ACC112 (cell line): ENCODE results near the gene BST2.

Experiments used
- H2AFZ ChIP-seq: fragments of 200-600 bp; sonication (generic); one replicate; pipeline ENCODE4 v1.6.0; 2017; ENCODE audit warnings: antibody characterized with exemption, low read length; ENCODE audit not compliant: unreplicated experiment
- H3K27ac ChIP-seq: fragments of 200-600 bp; sonication (generic); 2 replicates; pipeline ENCODE4 v1.5.1; 2014; ENCODE audit warnings: low read depth, mild to moderate bottlenecking, antibody characterized with exemption, low read length, moderate library complexity
- H3K27me3 ChIP-seq: fragments of 200-600 bp; sonication (generic); 2 replicates; pipeline ENCODE4 v1.6.1; 2014; ENCODE audit warnings: mild to moderate bottlenecking, antibody characterized with exemption, low read length, moderate library complexity, mixed read lengths; ENCODE audit not compliant: insufficient read depth
- H3K36me3 ChIP-seq: fragments of 200-600 bp; sonication (generic); 2 replicates; pipeline ENCODE4 v1.6.1; 2016; ENCODE audit warnings: mild to moderate bottlenecking, antibody characterized with exemption, low read length, moderate library complexity, mixed read lengths; ENCODE audit not compliant: insufficient read depth
- H3K4me1 ChIP-seq: fragments of 200-600 bp; sonication (generic); one replicate; pipeline ENCODE4 v1.6.1; 2016; ENCODE audit warnings: low read length, mixed read lengths; ENCODE audit not compliant: insufficient read depth, unreplicated experiment, control insufficient read depth
- H3K4me3 ChIP-seq: fragments of 200-600 bp; sonication (generic); 2 replicates; pipeline ENCODE4 v1.5.1; 2014; ENCODE audit warnings: mild to moderate bottlenecking, low read depth, low read length
- H3K79me2 ChIP-seq: fragments of 200-600 bp; sonication (generic); one replicate; pipeline ENCODE4 v1.6.0; 2016; ENCODE audit warnings: low read length; ENCODE audit not compliant: control insufficient read depth, unreplicated experiment, insufficient read depth

The BST2 gene

DNA sequence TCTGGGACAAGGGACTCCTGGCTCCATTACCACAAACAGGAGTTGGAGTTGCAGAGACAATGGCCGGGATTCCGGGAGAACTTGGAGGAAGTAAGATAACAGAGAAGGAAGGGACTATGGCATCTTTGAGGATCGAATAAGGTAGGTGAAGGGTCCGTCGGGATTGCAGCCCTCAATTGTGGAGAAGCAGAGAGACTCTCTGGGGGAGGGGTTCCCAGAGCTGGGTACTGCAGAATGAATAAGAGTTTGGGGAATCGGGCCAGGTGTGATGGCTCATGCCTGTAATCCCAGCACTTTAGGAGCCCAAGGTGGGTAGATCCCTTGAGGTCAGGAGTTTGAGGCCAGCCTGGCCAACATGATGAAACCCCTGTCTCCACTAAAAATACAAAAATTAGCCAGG lies 3.8 kb downstream of the BST2 start:
- H2AFZ ChIP-seq: no peak overlapping the region
- peaks cover 32% of the 10 kb centered on the region for H3K79me2 ChIP-seq
- H3K4me1 ChIP-seq: peaks cover 11% of the 10 kb centered on the region
- H3K27me3 ChIP-seq: no peaks in the 10 kb centered on the region
- no peak overlapping the region for H3K27ac ChIP-seq
- H3K36me3 ChIP-seq: peaks cover 3% of the 10 kb centered on the region; the same call in 1 of the 2 replicates
- no peak overlapping the region for H3K4me3 ChIP-seq

DNA sequence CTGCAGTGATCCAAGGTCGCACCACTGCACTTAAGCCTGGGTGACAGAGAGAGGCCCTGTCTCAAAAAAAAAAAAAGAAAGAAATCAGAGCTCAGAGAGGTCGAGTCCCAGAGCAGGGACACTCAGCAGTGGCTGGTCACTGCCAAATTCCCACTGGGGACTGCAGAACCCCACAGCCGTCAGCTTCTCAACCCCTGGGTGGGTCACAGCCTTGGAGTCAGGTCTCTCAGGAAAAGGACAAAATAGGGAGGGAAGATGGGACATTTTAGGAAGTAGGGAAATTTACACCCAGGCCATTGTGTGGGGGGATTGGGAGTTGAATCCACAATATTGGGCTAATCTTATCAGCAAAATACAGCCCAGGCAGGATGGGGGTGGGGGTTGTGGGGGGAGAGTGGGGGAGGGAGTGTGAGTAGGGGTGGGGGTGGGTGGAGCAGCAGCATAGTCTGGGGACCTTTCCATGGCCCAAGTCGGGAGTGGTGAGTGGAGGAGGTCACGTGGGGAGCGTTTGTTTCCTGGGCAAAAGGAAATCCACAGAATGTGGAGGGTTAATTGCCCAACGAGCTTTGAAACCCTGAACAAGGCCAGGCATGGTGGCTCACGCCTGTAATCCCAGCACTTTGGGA lies 6.4 kb downstream of the BST2 start:
- peaks cover 3% of the 10 kb centered on the region; the same call in 1 of the 2 replicates for H3K36me3 ChIP-seq
- no peak overlapping the region for H2AFZ ChIP-seq
- H3K4me3 ChIP-seq: no peak overlapping the region
- no peaks in the 10 kb centered on the region for H3K27me3 ChIP-seq
- H3K4me1 ChIP-seq: no peaks in the 10 kb centered on the region
- H3K79me2 ChIP-seq: peaks cover 6% of the 10 kb centered on the region
- no peak overlapping the region for H3K27ac ChIP-seq

- Histone ChIP-seq H3K4me1 (no peaks in the 10 kb centered on the region), H3K4me3 (no peak overlapping the region), H3K27me3 (no peaks in the 10 kb centered on the region), H3K36me3 (no peaks in the 10 kb centered on the region), H3K27ac (no peak overlapping the region), H2AFZ (no peak overlapping the region), H3K79me2 (no peaks in the 10 kb centered on the region)
Measured at GRCh38 chr19:17394891-17395415, 10.5 kb downstream of the BST2 start.

DNA sequence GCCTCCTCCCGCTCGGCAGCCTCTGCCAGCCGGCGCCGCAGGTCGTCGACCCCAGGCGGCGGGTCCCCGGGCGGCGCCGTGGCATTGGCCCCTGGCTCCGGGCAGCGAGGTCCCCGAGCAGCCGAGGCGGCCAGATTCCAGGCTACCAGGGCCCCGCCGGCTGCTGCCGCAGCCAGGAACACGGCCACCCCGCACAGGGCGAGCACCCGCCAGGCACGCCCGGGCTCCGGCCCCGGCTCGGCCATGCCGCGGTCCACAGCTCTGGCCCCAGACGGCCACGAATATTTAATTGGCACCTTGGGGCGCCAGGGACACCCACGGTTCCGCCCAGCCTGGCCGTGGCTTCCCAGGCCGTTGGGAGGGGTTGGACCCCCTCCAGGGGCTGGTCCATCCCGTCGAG lies 11.5 kb downstream of the BST2 start, which contains the start of gene CCDC194:
Gene CCDC194, minus strand, starts transcription at position 283 of the 400 bp plus-strand sequence. Its CDS starts 38 bp downstream, at position 245.
- no peaks in the 10 kb centered on the region for H3K27me3 ChIP-seq

DNA sequence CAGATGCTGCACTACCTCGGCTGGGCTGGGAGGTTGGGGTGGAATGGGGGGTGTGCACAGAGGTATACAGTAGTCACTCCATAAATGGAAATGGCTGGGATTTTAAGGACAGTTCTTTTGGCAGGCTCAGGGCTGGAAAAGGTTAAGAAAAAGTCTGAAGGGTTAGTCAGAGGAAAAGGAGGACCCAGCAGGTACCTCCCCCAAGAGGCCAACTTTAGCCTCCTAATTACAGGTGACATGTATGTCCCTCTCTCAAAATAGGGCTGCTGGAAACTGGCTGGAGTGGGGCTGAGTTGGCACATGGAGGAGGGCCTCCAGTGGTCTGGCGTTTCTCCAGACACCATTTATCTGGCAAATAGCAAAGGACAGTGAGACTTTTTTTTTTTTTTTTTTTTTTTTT lies 12.4 kb downstream of the BST2 start:
- no peaks in the 10 kb centered on the region for H3K36me3 ChIP-seq
- no peaks in the 10 kb centered on the region for H3K4me1 ChIP-seq
- H2AFZ ChIP-seq: no peak overlapping the region
- H3K27ac ChIP-seq: no peak overlapping the region
- H3K4me3 ChIP-seq: no peak overlapping the region
- no peaks in the 10 kb centered on the region for H3K79me2 ChIP-seq
- no peaks in the 10 kb centered on the region for H3K27me3 ChIP-seq

More for the DNA sequence above, 11.5 kb downstream of the BST2 start, which contains the start of gene CCDC194:
- no peak within 1 kb of the TSS for H3K4me3 ChIP-seq
- H3K36me3 ChIP-seq: no peaks in the 10 kb centered on the region
- no peak within 1 kb of the TSS for H2AFZ ChIP-seq
- H3K4me1 ChIP-seq: no peaks in the 10 kb centered on the region
- H3K79me2 ChIP-seq: no peaks in the 10 kb centered on the region
- no peak within 1 kb of the TSS for H3K27ac ChIP-seq

DNA sequence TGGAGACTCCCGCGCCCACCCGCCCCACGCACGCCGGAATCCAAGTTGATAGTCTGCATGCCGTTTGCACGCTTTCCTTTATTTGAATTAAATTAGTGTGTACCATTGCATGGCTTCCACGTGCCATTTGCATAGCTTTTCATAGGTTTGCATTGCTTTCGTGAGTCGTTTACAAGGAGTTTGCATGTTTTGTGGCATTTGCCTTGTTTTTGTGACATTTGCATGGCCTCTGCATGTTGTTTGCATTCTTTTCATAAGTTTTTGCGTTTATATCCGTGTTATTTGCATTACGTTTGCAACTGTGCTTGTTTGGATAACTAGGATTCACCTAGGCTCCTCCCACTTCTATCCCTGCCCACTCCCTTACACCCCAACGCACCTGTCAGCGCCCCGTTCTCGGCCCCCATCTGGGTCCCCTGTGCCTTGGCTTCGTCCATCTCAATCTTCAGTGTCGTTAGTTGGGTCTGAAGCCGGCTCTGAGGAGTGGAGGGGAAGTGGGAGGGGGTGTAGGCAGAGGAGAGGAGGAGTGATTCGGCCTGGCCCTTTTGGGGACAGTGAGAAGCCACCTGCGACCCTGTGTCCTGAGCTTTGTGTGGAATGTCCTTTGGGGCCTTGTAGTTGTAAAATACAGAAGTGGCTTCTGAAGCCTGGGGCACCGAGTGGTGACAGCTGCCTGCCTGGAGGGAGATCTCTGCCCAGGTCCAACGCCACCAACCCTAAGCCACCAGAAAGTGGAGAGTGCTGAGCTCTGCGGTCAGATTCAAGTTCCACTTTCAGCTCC lies 13.9 kb downstream of the BST2 start:
- H3K79me2 ChIP-seq: no peaks in the 10 kb centered on the region
- H3K4me3 ChIP-seq: peak overlapping the region; percentile 76
- H3K4me1 ChIP-seq: no peaks in the 10 kb centered on the region
- H2AFZ ChIP-seq: no peak overlapping the region
- no peak overlapping the region for H3K27ac ChIP-seq
- H3K27me3 ChIP-seq: no peaks in the 10 kb centered on the region
- no peaks in the 10 kb centered on the region for H3K36me3 ChIP-seq

GRCh38 chr19:17390665-17391370 lies 14.6 kb downstream of the BST2 start:
- no peak overlapping the region for H2AFZ ChIP-seq
- H3K4me1 ChIP-seq: no peaks in the 10 kb centered on the region
- no peaks in the 10 kb centered on the region for H3K27me3 ChIP-seq
- no peak overlapping the region for H3K27ac ChIP-seq
- no peaks in the 10 kb centered on the region for H3K36me3 ChIP-seq
- peak overlapping the region; percentile 76 for H3K4me3 ChIP-seq
- H3K79me2 ChIP-seq: no peaks in the 10 kb centered on the region

DNA sequence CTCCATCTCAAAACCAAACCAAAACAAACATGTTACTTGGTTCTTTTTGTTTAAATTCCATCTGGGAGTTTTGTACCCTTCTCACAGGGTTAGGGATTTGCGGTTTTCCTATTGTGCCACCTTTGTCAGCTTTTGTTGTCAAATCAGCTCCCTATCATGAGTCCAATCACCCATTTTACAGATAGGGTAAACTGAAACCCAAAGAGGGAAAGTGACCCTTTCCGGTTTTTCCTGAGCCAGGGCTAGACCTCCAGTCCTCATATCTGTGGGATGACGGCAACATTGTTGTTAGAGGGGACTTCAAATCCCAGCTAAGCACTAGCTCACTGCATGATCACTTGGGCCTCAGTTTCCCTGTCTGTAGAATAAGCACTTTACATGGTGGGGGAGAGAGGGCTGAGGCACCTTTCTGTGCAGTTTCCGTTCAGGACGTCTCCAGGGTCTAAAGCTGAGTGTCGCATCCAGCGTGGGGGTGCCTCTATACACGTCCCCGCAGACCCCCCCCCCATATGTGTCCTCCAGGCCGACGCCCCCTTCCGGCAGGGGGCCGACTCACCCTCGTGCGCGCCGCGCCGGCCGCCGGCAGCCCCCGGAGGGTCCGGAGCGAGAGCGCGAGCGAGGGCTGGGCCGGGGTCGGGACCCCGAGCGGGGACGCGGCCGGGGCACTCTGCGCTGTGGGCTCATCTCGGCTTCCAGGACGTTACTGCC lies 15.3 kb downstream of the BST2 start:
- Histone ChIP-seq H3K79me2 (no peaks in the 10 kb centered on the region), H3K4me3 (peak overlapping the region; percentile 76), H2AFZ (no peak overlapping the region), H3K27ac (no peak overlapping the region), H3K36me3 (no peaks in the 10 kb centered on the region), H3K27me3 (no peaks in the 10 kb centered on the region), H3K4me1 (no peaks in the 10 kb centered on the region)

DNA sequence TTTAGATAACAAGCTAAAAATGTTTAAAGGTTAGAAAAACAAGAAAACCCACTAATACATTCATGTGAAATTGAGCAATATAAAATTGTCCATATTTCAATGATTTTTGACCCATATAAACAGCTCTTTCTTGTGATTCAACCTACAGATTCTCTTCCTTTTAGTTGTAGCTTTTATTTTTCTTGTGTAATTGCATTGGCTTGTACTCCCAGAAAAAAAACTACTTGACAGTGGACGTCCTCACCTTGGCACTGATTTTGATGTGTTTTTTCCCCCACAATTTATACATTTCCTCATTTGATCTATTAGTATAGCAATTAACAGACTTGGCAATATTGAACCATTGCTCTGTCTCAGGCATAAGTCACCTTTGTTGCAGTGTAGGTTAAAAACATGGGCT lies 16.1 kb downstream of the BST2 start:
- no peak overlapping the region for H3K4me3 ChIP-seq
- no peak overlapping the region for H3K27ac ChIP-seq
- no peaks in the 10 kb centered on the region for H3K79me2 ChIP-seq
- H3K4me1 ChIP-seq: no peaks in the 10 kb centered on the region
- no peaks in the 10 kb centered on the region for H3K36me3 ChIP-seq
- no peak overlapping the region for H2AFZ ChIP-seq
- H3K27me3 ChIP-seq: no peaks in the 10 kb centered on the region
